ENCODE measurements around the gene PBX4.

The PBX4 gene

GRCh38 chr19:19520989-19521388 is 97.5 kb downstream of the PBX4 start:
- DNase-seq (ENCODE audit: low spot score) (no peak), ATAC-seq (ENCODE audit: low read depth) (no peak)
- Histone ChIP-seq H3K9me3 (ENCODE audit: severe bottlenecking) (no peaks in the 10 kb centered on the region), H3K4me1 (ENCODE audit: insufficient read depth, poor library complexity, severe bottlenecking) (no peaks in the 10 kb centered on the region), H3K36me3 (ENCODE audit: low read depth) (peaks cover 32% of the 10 kb centered on the region), H3K27ac (ENCODE audit: poor library complexity, severe bottlenecking) (no peak overlapping the region), H3K27me3 (ENCODE audit: insufficient read depth, poor library complexity, severe bottlenecking) (no peaks in the 10 kb centered on the region), H3K4me3 (ENCODE audit: severe bottlenecking) (no peak overlapping the region)
- TF ChIP-seq CTCF (IDR thresholded peaks at IDR 0.05; ENCODE audit: poor library complexity, severe bottlenecking) = no peak

- no peak for ATAC-seq (ENCODE audit: low read depth)
- H3K4me3 ChIP-seq (ENCODE audit: severe bottlenecking) = peak overlapping the region; percentile 64
- DNase-seq (ENCODE audit: low spot score) = no peak
- no peaks in the 10 kb centered on the region for H3K27me3 ChIP-seq (ENCODE audit: insufficient read depth, poor library complexity, severe bottlenecking)
- peaks cover 26% of the 10 kb centered on the region for H3K36me3 ChIP-seq (ENCODE audit: low read depth)
- peaks cover 2% of the 10 kb centered on the region for H3K9me3 ChIP-seq (ENCODE audit: severe bottlenecking)
- no peak overlapping the region for H3K27ac ChIP-seq (ENCODE audit: poor library complexity, severe bottlenecking)
- no peak for TF ChIP-seq CTCF (IDR thresholded peaks at IDR 0.05; ENCODE audit: poor library complexity, severe bottlenecking)
- no peaks in the 10 kb centered on the region for H3K4me1 ChIP-seq (ENCODE audit: insufficient read depth, poor library complexity, severe bottlenecking)
These were observed 101.3 kb downstream of the PBX4 start for GRCh38 chr19:19517235-19517619.

- peak; percentile 86 for DNase-seq (ENCODE audit: low spot score)
- TF ChIP-seq CTCF (IDR thresholded peaks at IDR 0.05; ENCODE audit: poor library complexity, severe bottlenecking) = peak; percentile 34
- peak within 1 kb of the TSS; percentile 64 for H3K4me3 ChIP-seq (ENCODE audit: severe bottlenecking)
- peak within 1 kb of the TSS; percentile 50 for H3K27ac ChIP-seq (ENCODE audit: poor library complexity, severe bottlenecking)
- peaks cover 18% of the 10 kb centered on the region for H3K36me3 ChIP-seq (ENCODE audit: low read depth)
- no peaks in the 10 kb centered on the region for H3K4me1 ChIP-seq (ENCODE audit: insufficient read depth, poor library complexity, severe bottlenecking)
- ATAC-seq (ENCODE audit: low read depth) = peak; percentile 87
- peaks cover 2% of the 10 kb centered on the region for H3K9me3 ChIP-seq (ENCODE audit: severe bottlenecking)
- H3K27me3 ChIP-seq (ENCODE audit: insufficient read depth, poor library complexity, severe bottlenecking) = no peaks in the 10 kb centered on the region
These were observed 102.6 kb downstream of the PBX4 start, which contains the start of gene NDUFA13 for GRCh38 chr19:19515642-19516519. NDUFA13 (plus strand) TSS chr19:19516225; CDS start chr19:19516239, 14 bp downstream.

GRCh38 chr19:19514881-19515641 is 103.4 kb downstream of the PBX4 start, which contains the start of gene TSSK6:
TSSK6 (minus strand) TSS chr19:19515548; CDS start chr19:19515427, 121 bp downstream.
- H3K4me1 ChIP-seq (ENCODE audit: insufficient read depth, poor library complexity, severe bottlenecking) = no peaks in the 10 kb centered on the region
- no peak for ATAC-seq (ENCODE audit: low read depth)
- H3K27ac ChIP-seq (ENCODE audit: poor library complexity, severe bottlenecking) = peak within 1 kb of the TSS; percentile 50
- no peak for TF ChIP-seq CTCF (IDR thresholded peaks at IDR 0.05; ENCODE audit: poor library complexity, severe bottlenecking)
- DNase-seq (ENCODE audit: low spot score) = no peak
- no peaks in the 10 kb centered on the region for H3K27me3 ChIP-seq (ENCODE audit: insufficient read depth, poor library complexity, severe bottlenecking)
- H3K9me3 ChIP-seq (ENCODE audit: severe bottlenecking) = peaks cover 2% of the 10 kb centered on the region
- H3K4me3 ChIP-seq (ENCODE audit: severe bottlenecking) = peak within 1 kb of the TSS; percentile 64
- H3K36me3 ChIP-seq (ENCODE audit: low read depth) = peaks cover 10% of the 10 kb centered on the region

Data from RWPE2 (cell line).